B cell (primary cell): ENCODE results near the gene TMED1. TPM values are rescaled to one million over a fixed set of nuclear protein-coding genes. Genes with fewer than 3 reads are reported as not detected.
A peak's percentile ranks its signal among the peaks of the same experiment; 100 is the strongest.

Experiments
- ATAC-seq: fragments of 200-7000 bp; cut with Tn5 transposase; one replicate; pipeline ENCODE4 v1.10.0; 2021; ENCODE audit warnings: low read depth, mild to moderate bottlenecking, moderate number of reproducible peaks, moderate library complexity
- CTCF ChIA-PET: fragments of 350-600 bp; sonication (Branson Sonifier 250); formaldehyde crosslinking; loops from one replicate; lab custom pipeline; 2021; ENCODE audit warnings: antibody characterized with exemption, inconsistent platforms; lab: Charles Lee
- POLR2A ChIA-PET: fragments of 350-600 bp; sonication (Branson Sonifier 250); formaldehyde crosslinking; loops from one replicate; lab custom pipeline; 2021; ENCODE audit warnings: antibody characterized with exemption; lab: Charles Lee
- DNase-seq: peaks from one replicate; pipeline ENCODE4 v3.0.0; 2013
- H2AFZ ChIP-seq: 2 replicates; pipeline ENCODE4 v1.6.1; 2012; ENCODE audit warnings: mild to moderate bottlenecking, low read depth, low read length; ENCODE audit not compliant: insufficient read depth, poor library complexity, severe bottlenecking
- H3K27ac ChIP-seq, 2 donors: 1 replicate in 1 of 2; 2 replicates in 1 of 2; pipeline ENCODE4 v1.5.1; 2012 to 2013; ENCODE audit warnings: low read length in 2 of 2, mild to moderate bottlenecking in 2 of 2, moderate library complexity in 1 of 2
- H3K27me3 ChIP-seq, 4 experiments: fragments of 200-600 bp in 1 of 4; sonication (generic) in 1 of 4; replicated peaks in 1 of 4; 1 replicate in 2 of 4; 2 replicates in 2 of 4; pipeline versions ENCODE4 v1.6.1 to v1.7.0; 2013 to 2016; ENCODE audit warnings: low read length in 3 of 4, mild to moderate bottlenecking in 2 of 4, mixed read lengths in 1 of 4, moderate library complexity in 1 of 4; ENCODE audit not compliant: insufficient read depth in 4 of 4, control insufficient read depth in 3 of 4; ENCODE audit errors: control extremely low read depth in 1 of 4
- H3K36me3 ChIP-seq, 2 experiments: replicated peaks in 1 of 2; 1 replicate in 1 of 2; 2 replicates in 1 of 2; pipeline versions ENCODE4 v1.6.1 to v1.7.1; 2013; ENCODE audit warnings: low read length in 1 of 2; ENCODE audit not compliant: insufficient read depth in 2 of 2, control insufficient read depth in 1 of 2; ENCODE audit errors: control extremely low read depth in 1 of 2, extremely low read depth in 1 of 2
- H3K4me1 ChIP-seq, 2 donors: fragments of 200-600 bp in 1 of 2; sonication (generic) in 1 of 2; 1 replicate in 1 of 2; 2 replicates in 1 of 2; pipeline versions ENCODE4 v1.5.1 to v1.6.1; 2013 to 2017; ENCODE audit warnings: low read length in 2 of 2; ENCODE audit not compliant: control insufficient read depth in 2 of 2, insufficient read depth in 2 of 2
- H3K4me2 ChIP-seq: replicated peaks from 2 replicates; pipeline ENCODE3; 2012; ENCODE audit warnings: mild to moderate bottlenecking, low read depth, low read length; ENCODE audit not compliant: poor library complexity, severe bottlenecking
- H3K4me3 ChIP-seq, 5 experiments: fragments of 200-600 bp in 1 of 5; sonication (generic) in 1 of 5; 1 replicate in 3 of 5; 2 replicates in 2 of 5; pipeline versions ENCODE4 v1.5.1 to v1.7.0; 2011 to 2016; ENCODE audit warnings: low read length in 4 of 5, mild to moderate bottlenecking in 4 of 5, low read depth in 2 of 5, control low read depth in 1 of 5, moderate library complexity in 1 of 5; ENCODE audit not compliant: insufficient read depth in 1 of 5; ENCODE audit errors: control extremely low read depth in 1 of 5, extremely low read depth in 1 of 5
- H3K79me2 ChIP-seq: fragments of 200-600 bp; sonication (generic); one replicate; pipeline ENCODE4 v1.6.0; 2016; ENCODE audit warnings: low read length; ENCODE audit not compliant: control insufficient read depth, insufficient read depth
- H3K9ac ChIP-seq: fragments of 200-600 bp; sonication (generic); 2 replicates; pipeline ENCODE4 v1.6.1; 2017; ENCODE audit warnings: mild to moderate bottlenecking, low read length, moderate library complexity
- H3K9me3 ChIP-seq, 3 donors: one replicate each; pipeline versions ENCODE4 v1.6.1 to v1.7.1; 2013; ENCODE audit warnings: low read length in 2 of 3; ENCODE audit not compliant: control insufficient read depth in 2 of 3, insufficient read depth in 1 of 3; ENCODE audit errors: control extremely low read depth in 1 of 3
- H4K20me1 ChIP-seq: 2 replicates; pipeline ENCODE4 v1.6.0; 2012; ENCODE audit warnings: mild to moderate bottlenecking, low read length; ENCODE audit not compliant: insufficient read depth, control insufficient read depth, poor library complexity, severe bottlenecking
- H3K27ac Mint-ChIP-seq: one replicate; pipeline ENCODE4 v1.8.0; 2021; ENCODE audit warnings: mixed read lengths
- H3K27me3 Mint-ChIP-seq: one replicate; pipeline ENCODE4 v1.8.0; 2021; ENCODE audit warnings: mixed read lengths
- H3K4me1 Mint-ChIP-seq: one replicate; pipeline ENCODE4 v1.8.0; 2021; ENCODE audit warnings: mixed read lengths
- H3K4me3 Mint-ChIP-seq: one replicate; pipeline ENCODE4 v1.8.0; 2021; ENCODE audit warnings: mixed read lengths
- H3K9me3 Mint-ChIP-seq: one replicate; pipeline ENCODE4 v1.8.0; 2022; ENCODE audit warnings: mixed read lengths; ENCODE audit not compliant: insufficient read depth
- CTCF ChIP-seq: fragments of 200-600 bp; IDR thresholded peaks from one replicate; pipeline ENCODE4 v1.8.0; 2022; ENCODE audit warnings: antibody characterized with exemption, mild to moderate bottlenecking
- EZH2 ChIP-seq: IDR thresholded peaks from 2 replicates; pipeline ENCODE4 v1.6.1; 2012; ENCODE audit warnings: borderline replicate concordance, low read depth, mild to moderate bottlenecking, moderate library complexity, low read length; ENCODE audit not compliant: insufficient read depth, poor library complexity, severe bottlenecking
- WGBS: methylation state at CpG from one replicate; pipeline ENCODE4 v1.1.5; 2013; ENCODE audit warnings: missing lambda C conversion rate; ENCODE audit not compliant: insufficient coverage; 5-methylcytosine and 5-hydroxymethylcytosine counted together
- intact Hi-C: fragments of 100-400 bp; cut with micrococcal nuclease; formaldehyde crosslinking; loops from one replicate; pipeline ENCODE4 v1.10.0; 2022
- polyA plus RNA-seq: library from polyadenylated mRNA; depleted of rRNA; stranded (reverse); fragments of >200 nt; gene quantifications from 2 replicates; pipeline ENCODE4 v1.2.3, GENCODE V29; 2012
- total RNA-seq, 2 donors: library from RNA; stranded (reverse); fragments of 120-200 nt in 1 of 2; gene quantifications; 1 replicate in 1 of 2; 2 replicates in 1 of 2; pipeline versions ENCODE4 v1.2.3 to v1.2.4, GENCODE V29; 2013 to 2022

The TMED1 gene
- total and polyA plus RNA-seq, 2 donors (not counting 1 experiment from before 2014, with no cell fraction given) = 10.8 to 14.7 TPM

GRCh38 chr19:10872546-10873107 is 36.6 kb upstream of the TMED1 start:
- CTCF ChIA-PET = interaction anchor here (0.6 to 1.9 kb wide), 6 partner anchors 9 to 155 kb away, joined by 3 to 10 read pairs (median 4); partner anchors contain the start of gene DNM2

More at GRCh38 chr19:10872546-10873107, 36.6 kb upstream of the TMED1 start:
- DNase-seq = no peak
- Histone ChIP-seq H3K79me2 (peaks cover 67% of the 10 kb centered on the region), H3K27ac (peak overlapping the region in 1 of 2 donors; percentile 48), H4K20me1 (peaks cover 14% of the 10 kb centered on the region), H3K4me3 (peak overlapping the region in 4 of 5 experiments; percentile 55 to 79 (median 69)), H2AFZ (peak overlapping the region; percentile 85), H3K27me3 (no peaks in the 10 kb centered on the region), H3K9me3 (no peaks in the 10 kb centered on the region), H3K36me3 (peaks cover 0 to 1% of the 10 kb centered on the region in 2 experiments), H3K4me2 (peak overlapping the region; percentile 95), H3K9ac (peak overlapping the region; percentile 82), H3K4me1 (peaks cover 42 to 54% of the 10 kb centered on the region in 2 donors)
- intact Hi-C loops = loop anchor here (2.0 to 10.0 kb wide), 3 partner anchors 56 to 282 kb away; partner anchors contain the start of genes ILF3, SPC24, TIMM29 and YIPF2
- Mint-ChIP-seq H3K27ac (peak overlapping the region; percentile 79), H3K4me3 (peak overlapping the region; percentile 86), H3K9me3 (no peaks in the 10 kb centered on the region), H3K4me1 (peaks cover 48% of the 10 kb centered on the region), H3K27me3 (no peaks in the 10 kb centered on the region)
- TF ChIP-seq EZH2 = no peak
- no peak for TF ChIP-seq CTCF
- POLR2A ChIA-PET = interaction anchor here (0.7 to 1.5 kb wide), 2 partner anchors 37 to 96 kb away, joined by 3 to 4 read pairs; partner anchors contain the start of gene TMED1
- ATAC-seq = no peak
- WGBS = 22% methylated on average over 7 of the region's 16 CpGs
